GM20431 (cell line): ENCODE data around the gene ANKRD11.

ENCODE experiments used
- in situ Hi-C: fragments of 300-500 bp; cut with MseI, MboI; formaldehyde crosslinking; loops from one replicate; pipeline ENCODE4 v1.15.0; 2020; ENCODE audit warnings: low sequenced_read_pairs; ENCODE audit not compliant: unreplicated experiment

ANKRD11 gene

GRCh38 chr16:89295915-89296314, 194.4 kb downstream of the ANKRD11 start:
- in situ Hi-C loops = no loop called here

GRCh38 chr16:89295071-89295900, 195.1 kb downstream of the ANKRD11 start:
- in situ Hi-C loops = no loop called here

- in situ Hi-C loops = no loop called here
Observed at GRCh38 chr16:89294486-89294885, 195.9 kb downstream of the ANKRD11 start.

GRCh38 chr16:89293276-89294143, 196.9 kb downstream of the ANKRD11 start:
- in situ Hi-C loops = no loop called here

GRCh38 chr16:89292443-89293078, 197.8 kb downstream of the ANKRD11 start:
- in situ Hi-C loops = no loop called here

GRCh38 chr16:89291776-89292175, 198.6 kb downstream of the ANKRD11 start:
- in situ Hi-C loops = no loop called here

- in situ Hi-C loops = no loop called here
Observed at GRCh38 chr16:89291363-89291762, 199.0 kb downstream of the ANKRD11 start.

- in situ Hi-C loops = no loop called here
Observed at GRCh38 chr16:89290887-89291286, 199.5 kb downstream of the ANKRD11 start.

GRCh38 chr16:89290472-89290871, 199.9 kb downstream of the ANKRD11 start:
- in situ Hi-C loops = no loop called here

- in situ Hi-C loops = no loop called here
Observed at GRCh38 chr16:89289428-89290395, 200.6 kb downstream of the ANKRD11 start.

GRCh38 chr16:89288966-89289365, 201.4 kb downstream of the ANKRD11 start:
- in situ Hi-C loops = no loop called here

- in situ Hi-C loops = no loop called here
Observed at GRCh38 chr16:89288577-89288844, 201.8 kb downstream of the ANKRD11 start.

- in situ Hi-C loops = no loop called here
Observed at GRCh38 chr16:89287777-89288576, 202.4 kb downstream of the ANKRD11 start.

- in situ Hi-C loops = no loop called here
Observed at GRCh38 chr16:89286096-89286495, 204.3 kb downstream of the ANKRD11 start.

- in situ Hi-C loops = no loop called here
Observed at GRCh38 chr16:89285381-89285780, 205.0 kb downstream of the ANKRD11 start.

GRCh38 chr16:89283449-89283848, 206.9 kb downstream of the ANKRD11 start:
- in situ Hi-C loops = no loop called here

GRCh38 chr16:89282523-89282922, 207.8 kb downstream of the ANKRD11 start:
- in situ Hi-C loops = no loop called here

GRCh38 chr16:89281829-89282228, 208.5 kb downstream of the ANKRD11 start:
- in situ Hi-C loops = no loop called here

- in situ Hi-C loops = no loop called here
Observed at GRCh38 chr16:89281189-89281577, 209.2 kb downstream of the ANKRD11 start.
